Inflammatory macrophage treated with lipopolysaccharide for 1 hour (primary cell): Measurements from ENCODE around the gene LRRC1.
A peak's percentile ranks its signal among the peaks of the same experiment; 100 is the strongest.

ENCODE experiments used
- DNase-seq, 2 donors: peaks; one replicate each; pipeline ENCODE4 v3.0.0-alpha.2; 2020 to 2022

LRRC1 gene

DNA sequence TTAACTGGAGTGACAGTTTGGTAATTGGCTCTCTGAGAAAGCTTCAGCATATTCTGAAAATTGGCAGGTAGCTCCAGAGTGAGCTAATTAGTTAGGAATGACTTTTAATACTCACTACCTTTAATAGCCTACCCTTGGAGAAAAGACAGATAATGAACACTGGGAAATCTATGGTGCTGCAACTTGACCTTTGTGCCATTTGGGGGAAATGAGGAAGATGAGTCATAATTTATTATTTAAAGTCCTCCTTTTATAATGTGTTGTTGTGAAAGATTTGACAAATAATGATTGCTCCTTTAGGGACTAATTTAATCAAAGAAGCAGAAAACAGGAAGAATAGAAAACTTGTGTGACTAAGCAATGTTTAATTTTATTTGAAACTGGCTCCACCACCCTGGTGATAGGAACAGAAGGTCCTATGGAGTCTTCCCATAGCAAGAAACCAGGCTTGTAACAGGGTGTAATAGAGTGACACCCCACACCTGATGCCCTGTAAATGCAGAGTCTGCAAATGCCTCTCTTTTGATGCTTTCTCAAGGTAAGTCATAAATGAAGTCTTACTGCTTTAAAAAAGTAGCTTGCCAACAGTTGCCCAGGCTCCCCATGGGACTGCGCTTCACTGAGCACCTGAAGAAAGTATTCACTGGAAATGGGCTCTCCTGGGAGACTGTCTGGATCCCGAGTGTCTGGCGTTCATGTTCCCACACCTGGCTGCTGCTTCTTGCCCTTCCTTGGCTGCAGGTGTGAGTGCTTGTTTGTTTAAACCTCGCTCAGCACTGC, 134.4 kb downstream of the LRRC1 start:
- DNase-seq, result peak in 1 of 2 donors; percentile 7

GRCh38 chr6:53929821-53930120, 135.0 kb downstream of the LRRC1 start:
- DNase-seq, result no peak

DNA sequence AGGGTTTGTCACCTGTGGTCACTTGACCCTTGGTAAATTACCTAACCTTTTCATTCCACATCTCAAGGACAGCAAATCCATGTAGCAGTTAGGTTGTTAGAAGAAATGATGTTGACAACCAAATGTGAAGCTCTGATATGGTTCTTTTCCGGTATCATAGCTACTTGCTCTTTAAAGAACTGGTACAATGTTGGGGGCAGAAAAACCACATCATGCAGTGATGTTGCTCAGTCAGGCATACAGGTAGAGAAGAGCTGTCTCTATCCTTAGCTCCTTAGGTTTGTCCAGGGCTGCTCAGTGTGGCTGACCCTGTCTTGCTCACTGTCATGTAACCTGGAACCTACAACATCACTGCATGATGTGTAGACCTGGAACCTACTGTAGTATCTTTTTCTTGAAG, 135.5 kb downstream of the LRRC1 start:
- no peak for DNase-seq

- no peak for DNase-seq
Measured at GRCh38 chr6:53931086-53931485, 136.3 kb downstream of the LRRC1 start.

GRCh38 chr6:53932516-53932915, 137.7 kb downstream of the LRRC1 start:
- no peak for DNase-seq

DNA sequence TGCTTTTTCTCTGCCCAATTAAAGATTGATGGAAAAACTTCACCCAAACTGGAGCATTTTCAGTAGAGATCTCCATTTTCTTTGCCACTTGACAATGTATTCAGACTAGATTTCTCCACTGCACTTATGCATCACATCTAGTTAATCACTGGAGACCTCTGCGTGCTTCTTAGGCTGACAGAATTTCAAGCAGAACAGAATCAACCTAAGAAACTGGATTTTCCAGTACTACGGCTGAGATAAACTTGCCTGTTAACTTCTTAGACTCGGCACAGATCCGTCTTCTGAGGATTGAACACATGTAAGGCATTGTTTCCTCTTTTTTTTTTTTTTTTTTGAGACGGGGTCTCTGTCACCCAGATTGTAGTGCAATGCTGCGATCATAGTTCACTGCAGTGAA, 139.2 kb downstream of the LRRC1 start:
- no peak for DNase-seq

GRCh38 chr6:53937461-53937860, 142.7 kb downstream of the LRRC1 start:
- DNase-seq, result no peak

DNA sequence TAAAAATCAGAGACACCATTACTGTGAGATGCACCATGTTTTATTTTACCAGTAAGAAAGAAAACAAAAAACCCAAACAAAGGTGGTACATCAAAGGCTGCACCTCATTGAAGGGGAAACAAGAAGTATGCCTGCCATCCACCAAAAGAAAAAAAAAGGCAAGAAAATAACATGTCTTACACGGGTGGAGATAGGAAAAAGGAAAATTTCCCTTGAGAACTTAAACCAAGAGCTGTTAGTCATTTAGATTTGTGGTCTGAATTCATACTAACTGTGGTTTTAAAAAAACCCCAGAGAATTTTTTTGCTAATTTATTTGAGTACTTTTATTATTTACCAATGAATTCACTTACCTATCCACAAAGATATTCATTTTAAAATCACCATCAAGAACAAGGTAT, 144.0 kb downstream of the LRRC1 start:
- no peak for DNase-seq

- no peak for DNase-seq
Measured at GRCh38 chr6:53939830-53940229, 145.0 kb downstream of the LRRC1 start.

GRCh38 chr6:53943395-53943794, 148.6 kb downstream of the LRRC1 start:
- no peak for DNase-seq

DNA sequence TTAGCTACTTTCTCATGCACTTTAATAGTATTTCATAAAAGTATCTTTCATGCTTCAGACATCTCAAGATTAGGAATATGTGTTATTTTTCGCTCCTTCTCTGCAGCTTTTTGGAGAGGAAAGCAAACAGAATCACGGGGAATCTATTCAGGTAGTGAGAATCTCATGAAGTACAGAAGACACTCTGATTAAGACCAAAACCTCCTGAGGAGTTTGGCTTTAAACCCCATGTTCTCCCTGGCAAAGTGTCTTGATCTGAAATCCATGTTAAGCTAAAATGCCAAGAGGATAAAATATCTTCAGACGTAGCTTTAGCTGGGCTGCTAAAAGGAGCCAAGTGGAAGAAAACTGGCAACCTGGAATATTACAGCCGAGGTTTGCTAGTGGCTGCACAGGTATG, 149.3 kb downstream of the LRRC1 start:
- no peak for DNase-seq

DNA sequence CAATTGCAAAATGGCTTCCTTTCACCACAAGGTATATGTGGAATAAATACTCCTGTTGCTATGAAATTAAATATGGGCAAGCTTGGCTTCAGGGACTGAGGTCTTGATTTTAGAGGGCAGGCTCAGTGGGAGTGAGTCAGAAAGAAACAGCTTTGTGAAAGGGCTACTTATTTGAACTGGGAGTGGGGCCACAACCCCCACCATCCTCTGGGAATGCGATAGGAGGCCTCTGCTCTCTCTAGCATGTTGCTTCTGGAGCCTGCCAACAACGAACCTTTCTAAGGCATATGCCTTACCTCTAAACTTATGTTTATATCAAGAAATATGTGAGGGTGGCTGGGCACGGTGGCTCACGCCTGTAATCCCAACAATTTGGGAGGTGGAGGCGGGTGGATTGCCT, 149.7 kb downstream of the LRRC1 start:
- DNase-seq, result no peak

DNA sequence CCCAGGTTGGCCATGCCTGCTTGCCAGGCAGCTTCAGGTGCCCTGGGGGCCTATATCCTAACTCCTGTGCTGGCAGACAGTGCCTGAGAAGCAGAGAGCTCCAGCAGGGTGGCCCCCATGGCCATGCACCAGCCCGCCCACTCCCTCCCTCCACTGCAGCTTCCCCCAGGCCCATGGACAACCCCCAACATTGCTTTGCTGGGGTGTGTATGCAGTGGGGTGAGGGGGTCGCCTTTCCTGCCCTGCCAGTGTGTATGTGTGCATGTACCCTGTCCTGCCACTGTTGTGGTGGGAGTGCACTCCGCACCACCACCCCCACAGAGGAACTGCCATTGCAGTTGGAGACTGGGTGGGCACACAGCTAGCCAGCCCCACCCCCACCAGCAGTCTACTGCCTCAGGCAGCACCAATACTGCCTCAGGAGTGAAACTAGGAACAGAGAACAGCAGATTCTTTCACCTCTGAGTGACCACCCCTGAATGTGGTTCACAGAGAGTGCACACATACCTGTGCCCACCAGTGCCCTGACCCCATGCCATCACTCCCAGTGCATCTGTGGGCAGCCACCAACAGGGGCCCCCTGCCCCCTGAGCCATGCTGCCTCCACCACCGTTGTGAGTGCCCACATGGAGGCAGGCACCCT, 151.1 kb downstream of the LRRC1 start:
- DNase-seq, result no peak

DNA sequence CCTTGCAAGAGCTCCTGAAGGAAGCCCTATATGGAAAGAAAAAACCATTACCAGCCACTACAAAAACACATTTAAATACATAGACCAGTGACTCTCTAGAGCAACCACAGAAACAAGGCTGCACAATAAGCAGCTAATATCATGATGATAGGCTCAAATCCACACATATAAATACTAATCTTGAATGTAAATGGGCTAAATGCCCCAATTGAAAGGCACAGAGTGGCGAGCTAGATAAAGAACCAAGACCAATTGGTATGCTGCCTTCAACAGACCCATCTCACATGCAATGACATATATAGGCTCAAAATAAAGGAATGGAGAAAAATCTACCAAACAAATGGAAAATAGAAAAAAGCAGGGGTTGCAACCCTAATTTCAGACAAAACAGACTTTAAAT, 153.0 kb downstream of the LRRC1 start:
- no peak for DNase-seq

- no peak for DNase-seq
Measured at GRCh38 chr6:53951383-53951782, 156.6 kb downstream of the LRRC1 start.

DNA sequence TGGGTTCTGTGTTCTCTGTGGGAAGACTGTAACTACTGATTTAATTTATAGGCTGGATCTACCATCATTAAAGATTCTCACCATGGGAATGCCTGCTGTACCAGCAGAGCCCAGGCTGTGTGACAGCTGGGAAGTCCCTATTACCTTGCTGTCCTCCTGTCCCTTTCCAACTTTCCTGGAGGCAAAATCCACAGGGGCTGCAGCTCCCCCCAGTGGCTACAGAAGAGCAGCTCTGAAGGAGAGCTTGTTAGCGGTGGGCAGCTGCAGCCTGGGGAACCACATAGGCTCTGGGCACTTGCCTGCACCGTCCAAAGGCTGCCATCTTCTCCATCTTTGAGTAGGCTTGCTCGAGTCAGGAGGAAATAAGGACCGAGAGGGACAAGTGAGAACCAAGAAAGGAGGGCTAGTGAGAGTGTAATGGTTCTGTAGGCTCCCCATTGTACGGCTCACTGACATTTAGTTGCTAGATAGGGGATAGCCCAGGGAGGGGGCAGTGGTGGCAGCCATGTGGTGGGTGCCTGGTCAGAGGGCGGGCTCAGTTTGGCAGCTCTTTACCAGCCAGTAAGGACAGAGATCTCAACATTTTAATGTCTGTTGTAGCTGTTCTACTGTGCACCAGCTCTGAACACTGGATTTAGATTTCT, 161.4 kb downstream of the LRRC1 start:
- peak in 1 of 2 donors; percentile 6 for DNase-seq

- DNase-seq, result no peak
Measured at GRCh38 chr6:53956804-53957203, 162.0 kb downstream of the LRRC1 start.

- no peak for DNase-seq
Measured at GRCh38 chr6:53959717-53960116, 164.9 kb downstream of the LRRC1 start.

- DNase-seq, result no peak
Measured at GRCh38 chr6:53960311-53960710, 165.5 kb downstream of the LRRC1 start.

DNA sequence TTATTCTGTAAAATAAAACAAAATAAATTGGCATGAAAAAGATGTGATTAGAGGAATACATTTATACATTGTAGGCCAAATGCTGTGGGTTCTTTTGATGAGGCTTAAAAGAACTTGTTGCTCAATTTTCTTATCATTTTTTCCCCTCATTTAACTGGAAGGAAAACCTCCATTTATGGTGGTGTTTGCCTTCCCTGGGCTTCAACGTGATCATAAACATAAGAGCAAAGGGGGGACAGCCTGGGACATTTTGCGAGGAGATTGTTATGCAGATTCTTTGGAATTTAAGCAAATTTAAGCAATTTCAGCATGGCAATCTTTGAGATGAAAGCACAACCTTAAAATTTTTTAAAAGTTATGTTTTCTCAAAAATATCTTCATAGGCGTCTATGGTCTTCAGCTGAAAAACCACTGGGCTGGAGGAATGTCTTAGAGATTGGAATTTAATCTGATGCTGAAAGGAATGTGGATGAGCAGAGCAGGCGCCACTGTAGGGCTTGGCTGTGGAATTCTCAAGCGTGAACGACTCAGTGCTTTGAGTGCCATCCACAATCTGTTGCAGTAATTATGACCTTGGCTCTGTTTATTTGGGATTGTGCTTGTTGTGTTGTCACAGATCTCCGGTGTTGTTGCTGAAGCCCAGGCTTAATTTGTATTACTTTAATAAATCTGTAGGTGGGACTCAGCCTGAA, 167.0 kb downstream of the LRRC1 start:
- DNase-seq, result no peak

- no peak for DNase-seq
Measured at GRCh38 chr6:53962646-53963045, 167.8 kb downstream of the LRRC1 start.

DNA sequence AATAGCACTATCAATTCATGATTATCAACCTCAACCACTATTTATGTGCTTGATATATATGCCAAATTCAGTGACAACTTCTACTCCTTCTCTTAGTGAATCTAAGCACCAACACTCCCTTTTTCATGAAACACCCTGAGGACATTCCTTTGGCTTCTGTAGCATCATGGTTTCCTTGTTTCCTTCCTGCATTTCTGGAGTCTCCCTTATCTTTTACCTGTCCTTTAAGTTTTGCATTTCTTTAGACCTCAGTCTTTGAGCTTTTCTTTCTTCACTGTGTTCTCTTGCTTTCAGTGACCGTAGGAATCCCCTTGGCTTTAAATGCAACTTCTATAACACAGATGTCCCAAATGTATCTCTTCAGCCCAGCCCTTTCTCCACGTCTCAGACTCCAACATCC, 172.6 kb downstream of the LRRC1 start:
- DNase-seq, result no peak
